Type B pancreatic cell (in vitro differentiated cells): ENCODE results near the gene CST6. TPM values are rescaled to one million over a fixed set of nuclear protein-coding genes. Genes with fewer than 3 reads are reported as not detected.

Experiments
- DNase-seq: peaks from one replicate; pipeline ENCODE4 v3.0.0; 2021; ENCODE audit warnings: mixed read lengths; ENCODE audit not compliant: unreplicated experiment; ENCODE audit errors: extremely low spot score
- H3K27ac Mint-ChIP-seq: 2 replicates; pipeline ENCODE4 v1.8.0; 2021; ENCODE audit warnings: mild to moderate bottlenecking, mixed read lengths
- H3K27me3 Mint-ChIP-seq: 2 replicates; pipeline ENCODE4 v1.8.0; 2021; ENCODE audit warnings: mixed read lengths
- H3K36me3 Mint-ChIP-seq: 2 replicates; pipeline ENCODE4 v1.8.0; 2021; ENCODE audit warnings: mixed read lengths
- H3K4me1 Mint-ChIP-seq: one replicate; pipeline ENCODE4 v1.8.0; 2021; ENCODE audit warnings: mixed read lengths; ENCODE audit not compliant: unreplicated experiment
- H3K4me3 Mint-ChIP-seq: 2 replicates; pipeline ENCODE4 v1.8.0; 2021; ENCODE audit warnings: mild to moderate bottlenecking, mixed read lengths
- H3K9me3 Mint-ChIP-seq: 2 replicates; pipeline ENCODE4 v1.8.0; 2021; ENCODE audit warnings: mixed read lengths
- long read RNA-seq: library from polyadenylated mRNA; unstranded; transcript quantifications from one replicate; pipeline ENCODE4 v2.0.0, GENCODE V29; 2020
- total RNA-seq: library from RNA; stranded (reverse); gene quantifications from 2 replicates; pipeline ENCODE4 v1.2.1, GENCODE V29; 2021; ENCODE audit warnings: low replicate concordance
- TF ChIP-seq, protein P1 (sequence below): fragments of 200-600 bp; sonication (generic); conservative IDR thresholded peaks from 2 replicates; pipeline ENCODE4 v1.5.0; 2021; ENCODE audit warnings: antibody characterized with exemption, mild to moderate bottlenecking

CST6 gene, protein sequence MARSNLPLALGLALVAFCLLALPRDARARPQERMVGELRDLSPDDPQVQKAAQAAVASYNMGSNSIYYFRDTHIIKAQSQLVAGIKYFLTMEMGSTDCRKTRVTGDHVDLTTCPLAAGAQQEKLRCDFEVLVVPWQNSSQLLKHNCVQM
- 5.7 TPM in 1 of 2 replicates, not detected in the other for total RNA-seq
- long read RNA-seq, partial matches to known transcripts: 0 of 3 reads
- long read RNA-seq, other reads (novel, unspliced or antisense): 0 of 3 reads

DNA sequence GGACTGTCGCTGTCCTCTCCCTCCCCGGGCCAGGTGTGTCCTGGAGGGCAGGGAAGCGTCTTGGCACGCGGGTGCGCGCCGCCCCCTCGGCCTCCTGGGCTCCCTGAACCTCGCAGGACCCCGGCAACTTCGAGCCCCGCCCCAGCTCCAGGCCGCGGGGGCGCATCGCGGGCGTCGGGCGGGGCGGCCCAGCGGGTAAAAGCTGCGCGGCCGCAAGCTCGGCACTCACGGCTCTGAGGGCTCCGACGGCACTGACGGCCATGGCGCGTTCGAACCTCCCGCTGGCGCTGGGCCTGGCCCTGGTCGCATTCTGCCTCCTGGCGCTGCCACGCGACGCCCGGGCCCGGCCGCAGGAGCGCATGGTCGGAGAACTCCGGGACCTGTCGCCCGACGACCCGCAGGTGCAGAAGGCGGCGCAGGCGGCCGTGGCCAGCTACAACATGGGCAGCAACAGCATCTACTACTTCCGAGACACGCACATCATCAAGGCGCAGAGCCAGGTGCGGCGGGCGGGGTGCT, at the start of gene CST6:
Gene CST6, plus strand, starts transcription at position 224 of the 519 bp plus-strand sequence. Its CDS starts 37 bp downstream, at position 261.
- DNase-seq: no peak
- Mint-ChIP-seq H3K27me3 (peaks cover 13% of the 10 kb centered on the region), H3K27ac (peak within 1 kb of the TSS; percentile 66), H3K36me3 (no peaks in the 10 kb centered on the region), H3K9me3 (no peaks in the 10 kb centered on the region), H3K4me3 (peak within 1 kb of the TSS; percentile 54), H3K4me1 (no peaks in the 10 kb centered on the region)
- TF ChIP-seq, protein P1, sequence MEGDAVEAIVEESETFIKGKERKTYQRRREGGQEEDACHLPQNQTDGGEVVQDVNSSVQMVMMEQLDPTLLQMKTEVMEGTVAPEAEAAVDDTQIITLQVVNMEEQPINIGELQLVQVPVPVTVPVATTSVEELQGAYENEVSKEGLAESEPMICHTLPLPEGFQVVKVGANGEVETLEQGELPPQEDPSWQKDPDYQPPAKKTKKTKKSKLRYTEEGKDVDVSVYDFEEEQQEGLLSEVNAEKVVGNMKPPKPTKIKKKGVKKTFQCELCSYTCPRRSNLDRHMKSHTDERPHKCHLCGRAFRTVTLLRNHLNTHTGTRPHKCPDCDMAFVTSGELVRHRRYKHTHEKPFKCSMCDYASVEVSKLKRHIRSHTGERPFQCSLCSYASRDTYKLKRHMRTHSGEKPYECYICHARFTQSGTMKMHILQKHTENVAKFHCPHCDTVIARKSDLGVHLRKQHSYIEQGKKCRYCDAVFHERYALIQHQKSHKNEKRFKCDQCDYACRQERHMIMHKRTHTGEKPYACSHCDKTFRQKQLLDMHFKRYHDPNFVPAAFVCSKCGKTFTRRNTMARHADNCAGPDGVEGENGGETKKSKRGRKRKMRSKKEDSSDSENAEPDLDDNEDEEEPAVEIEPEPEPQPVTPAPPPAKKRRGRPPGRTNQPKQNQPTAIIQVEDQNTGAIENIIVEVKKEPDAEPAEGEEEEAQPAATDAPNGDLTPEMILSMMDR: no peak

DNA sequence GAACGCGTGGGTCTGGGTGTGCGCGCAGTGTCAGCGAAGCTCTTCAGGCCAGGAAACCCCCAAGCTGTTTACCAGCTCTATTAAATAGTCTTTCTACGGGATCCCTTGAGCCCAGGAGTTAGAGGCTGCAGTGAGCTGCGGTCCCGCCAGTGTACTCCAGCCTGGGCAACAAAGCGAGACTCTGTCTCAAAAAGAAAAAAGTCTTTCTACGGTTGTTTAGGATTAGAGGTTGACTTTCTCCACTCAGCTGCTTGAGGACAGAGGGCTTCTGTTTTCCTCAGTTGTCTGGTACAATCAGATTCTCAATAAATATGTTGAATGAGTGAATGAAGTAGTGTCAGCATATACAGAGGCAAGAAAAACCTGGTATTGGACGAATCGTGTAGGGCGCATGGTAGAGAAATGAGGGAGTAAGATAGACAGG, 49.7 kb upstream of the CST6 start:
- TF ChIP-seq, protein P1: no peak

DNA sequence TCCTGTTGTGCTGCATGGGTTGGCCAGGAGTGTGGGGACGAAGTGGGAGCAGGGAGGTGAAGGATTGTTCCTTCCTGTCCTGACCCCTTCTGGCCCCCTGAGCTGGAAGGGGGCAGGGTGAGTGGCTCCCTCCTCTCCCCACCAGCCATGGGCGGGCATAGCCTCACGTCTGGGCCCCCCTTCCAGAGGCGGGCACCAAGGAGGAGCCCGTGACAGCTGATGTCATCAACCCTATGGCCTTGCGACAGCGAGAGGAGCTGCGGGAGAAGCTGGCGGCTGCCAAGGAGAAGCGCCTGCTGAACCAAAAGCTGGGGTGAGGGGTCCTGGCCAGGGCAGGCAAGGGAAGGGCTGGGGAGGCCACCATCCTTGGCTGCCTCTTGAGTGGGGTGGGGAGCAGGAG, 46.9 kb upstream of the CST6 start:
- H3K27me3 Mint-ChIP-seq: no peaks in the 10 kb centered on the region

More for the DNA sequence above, 49.7 kb upstream of the CST6 start:
- no peak for DNase-seq
- peak overlapping the region; percentile 96 for H3K4me3 Mint-ChIP-seq
- H3K27me3 Mint-ChIP-seq: no peaks in the 10 kb centered on the region
- no peaks in the 10 kb centered on the region for H3K9me3 Mint-ChIP-seq
- H3K4me1 Mint-ChIP-seq: peaks cover 20% of the 10 kb centered on the region
- peak overlapping the region; percentile 74 for H3K27ac Mint-ChIP-seq
- peaks cover 17% of the 10 kb centered on the region for H3K36me3 Mint-ChIP-seq

DNA sequence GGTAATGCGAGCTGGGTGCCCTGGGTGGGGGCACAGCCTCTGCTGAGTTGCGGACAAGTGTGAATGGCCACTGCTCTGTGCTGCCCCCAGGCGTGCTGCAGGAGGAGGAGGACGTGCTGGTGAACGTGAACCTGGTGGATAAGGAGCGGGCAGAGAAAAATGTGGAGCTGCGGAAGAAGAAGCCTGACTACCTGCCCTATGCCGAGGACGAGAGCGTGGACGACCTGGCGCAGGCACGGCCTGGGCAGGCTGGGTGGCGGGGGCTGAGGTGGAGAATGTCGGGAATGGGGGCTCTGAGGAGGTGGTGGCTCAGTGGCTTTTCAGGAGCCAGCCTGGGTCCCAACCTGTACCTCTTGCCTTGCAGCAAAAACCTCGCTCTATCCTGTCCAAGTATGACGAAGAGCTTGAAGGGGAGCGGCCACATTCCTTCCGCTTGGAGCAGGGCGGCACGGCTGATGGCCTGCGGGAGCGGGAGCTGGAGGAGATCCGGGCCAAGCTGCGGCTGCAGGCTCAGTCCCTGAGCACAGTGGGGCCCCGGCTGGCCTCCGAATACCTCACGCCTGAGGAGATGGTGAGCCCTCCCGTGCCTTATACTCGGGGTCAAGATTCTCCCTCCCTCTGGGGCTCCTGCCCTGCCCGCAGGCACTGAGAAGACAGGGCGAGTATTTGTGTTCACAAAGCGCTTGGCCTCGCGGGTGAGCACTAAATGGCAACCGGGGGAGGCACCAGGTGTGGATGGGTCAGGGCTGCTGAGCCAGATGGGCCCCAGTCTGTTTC, 45.6 kb upstream of the CST6 start:
- Mint-ChIP-seq H3K27me3 (no peaks in the 10 kb centered on the region), H3K27ac (no peak overlapping the region), H3K36me3 (peaks cover 32% of the 10 kb centered on the region), H3K4me1 (peaks cover 18% of the 10 kb centered on the region), H3K4me3 (no peak overlapping the region), H3K9me3 (no peaks in the 10 kb centered on the region)
- DNase-seq: no peak
- TF ChIP-seq, protein P1: no peak

More for the DNA sequence above, 46.9 kb upstream of the CST6 start:
- H3K4me1 Mint-ChIP-seq: peaks cover 20% of the 10 kb centered on the region
- peaks cover 26% of the 10 kb centered on the region for H3K36me3 Mint-ChIP-seq
- H3K9me3 Mint-ChIP-seq: no peaks in the 10 kb centered on the region
- DNase-seq: no peak
- TF ChIP-seq, protein P1: no peak
- no peak overlapping the region for H3K4me3 Mint-ChIP-seq
- no peak overlapping the region for H3K27ac Mint-ChIP-seq

DNA sequence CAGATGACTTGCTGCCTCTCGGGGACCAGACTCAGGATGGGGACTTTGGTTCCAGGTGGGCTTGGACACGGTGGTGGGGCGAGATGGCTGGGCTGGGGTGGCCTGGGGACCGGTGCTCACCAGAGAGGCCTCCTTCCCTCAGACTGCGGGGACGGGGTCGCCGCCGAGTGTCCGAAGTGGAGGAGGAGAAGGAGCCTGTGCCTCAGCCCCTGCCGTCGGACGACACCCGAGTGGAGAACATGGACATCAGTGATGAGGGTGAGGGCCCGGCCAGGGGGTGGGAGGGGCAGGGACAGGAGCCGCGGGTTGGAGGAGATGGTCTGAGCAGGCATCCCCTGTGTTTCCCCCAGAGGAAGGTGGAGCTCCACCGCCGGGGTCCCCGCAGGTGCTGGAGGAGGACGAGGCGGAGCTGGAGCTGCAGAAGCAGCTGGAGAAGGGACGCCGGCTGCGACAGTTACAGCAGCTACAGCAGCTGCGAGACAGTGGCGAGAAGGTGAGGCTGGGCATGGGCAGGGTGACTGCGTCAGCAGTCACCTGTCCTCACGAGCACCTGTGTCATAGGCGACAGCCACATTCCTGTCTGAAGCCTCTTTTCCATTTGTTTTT, 44.4 kb upstream of the CST6 start:
- H3K4me1 Mint-ChIP-seq: peaks cover 9% of the 10 kb centered on the region
- no peak overlapping the region for H3K4me3 Mint-ChIP-seq
- DNase-seq: no peak
- TF ChIP-seq, protein P1: no peak
- no peak overlapping the region for H3K27ac Mint-ChIP-seq
- H3K27me3 Mint-ChIP-seq: no peaks in the 10 kb centered on the region
- H3K36me3 Mint-ChIP-seq: peaks cover 31% of the 10 kb centered on the region
- H3K9me3 Mint-ChIP-seq: no peaks in the 10 kb centered on the region
